HCEC 1CT (cell line): ENCODE measurements around the gene BRSK1.
A peak's percentile ranks its signal among the peaks of the same experiment; 100 is the strongest.

Experiments used
- DNase-seq: peaks from one replicate; pipeline ENCODE4 v3.0.0-alpha.2; 2017

Gene BRSK1

GRCh38 chr19:55283548-55284377 lies at the start of gene BRSK1:
Gene BRSK1, plus strand, starts transcription at chr19:55283997. Its CDS starts 446 bp downstream, at chr19:55284443.
- DNase-seq = peak; percentile 14

GRCh38 chr19:55238030-55238429 lies 45.8 kb upstream of the BRSK1 start:
- DNase-seq = no peak

GRCh38 chr19:55239004-55239403 lies 44.8 kb upstream of the BRSK1 start:
- DNase-seq = no peak

GRCh38 chr19:55240713-55241020 lies 43.1 kb upstream of the BRSK1 start:
- DNase-seq = no peak

- no peak for DNase-seq
Observed at GRCh38 chr19:55241143-55241934, 42.5 kb upstream of the BRSK1 start.

- DNase-seq = no peak
Observed at GRCh38 chr19:55241935-55242464, 41.8 kb upstream of the BRSK1 start.

GRCh38 chr19:55242517-55242916 lies 41.3 kb upstream of the BRSK1 start:
- no peak for DNase-seq

- no peak for DNase-seq
Observed at GRCh38 chr19:55244004-55244680, 39.7 kb upstream of the BRSK1 start.

GRCh38 chr19:55245236-55245904 lies 38.4 kb upstream of the BRSK1 start:
- no peak for DNase-seq

- no peak for DNase-seq
Observed at GRCh38 chr19:55246462-55247451, 37.0 kb upstream of the BRSK1 start.

- DNase-seq = peak; percentile 9
Observed at GRCh38 chr19:55247621-55248099, 36.1 kb upstream of the BRSK1 start.

GRCh38 chr19:55248166-55248675 lies 35.6 kb upstream of the BRSK1 start:
- no peak for DNase-seq

GRCh38 chr19:55248704-55249103 lies 35.1 kb upstream of the BRSK1 start:
- DNase-seq = no peak

GRCh38 chr19:55249841-55250240 lies 34.0 kb upstream of the BRSK1 start:
- no peak for DNase-seq

GRCh38 chr19:55250262-55251036 lies 33.3 kb upstream of the BRSK1 start:
- DNase-seq = no peak

- DNase-seq = no peak
Observed at GRCh38 chr19:55251341-55252081, 32.3 kb upstream of the BRSK1 start.

- DNase-seq = no peak
Observed at GRCh38 chr19:55252760-55253663, 30.8 kb upstream of the BRSK1 start.

- DNase-seq = no peak
Observed at GRCh38 chr19:55253842-55254624, 29.8 kb upstream of the BRSK1 start.
